Fibroblast of pulmonary artery (primary cell): Measurements from ENCODE around the gene MS4A4E.

Experiments used
- DNase-seq: peaks from one replicate; pipeline ENCODE4 v3.0.0-alpha.2; 2010; ENCODE audit warnings: low read depth
- H3K4me3 ChIP-seq: replicated peaks from 2 replicates; pipeline ENCODE4 v1.5.1; 2011; ENCODE audit warnings: low read depth, mild to moderate bottlenecking, control low read depth, low read length, moderate library complexity
- TF ChIP-seq, protein P1 (sequence below): IDR thresholded peaks from 2 replicates; pipeline ENCODE4 v1.5.1; 2011; ENCODE audit warnings: mild to moderate bottlenecking, control low read depth, low read length, inconsistent platforms; ENCODE audit errors: missing control alignments

Gene MS4A4E

DNA sequence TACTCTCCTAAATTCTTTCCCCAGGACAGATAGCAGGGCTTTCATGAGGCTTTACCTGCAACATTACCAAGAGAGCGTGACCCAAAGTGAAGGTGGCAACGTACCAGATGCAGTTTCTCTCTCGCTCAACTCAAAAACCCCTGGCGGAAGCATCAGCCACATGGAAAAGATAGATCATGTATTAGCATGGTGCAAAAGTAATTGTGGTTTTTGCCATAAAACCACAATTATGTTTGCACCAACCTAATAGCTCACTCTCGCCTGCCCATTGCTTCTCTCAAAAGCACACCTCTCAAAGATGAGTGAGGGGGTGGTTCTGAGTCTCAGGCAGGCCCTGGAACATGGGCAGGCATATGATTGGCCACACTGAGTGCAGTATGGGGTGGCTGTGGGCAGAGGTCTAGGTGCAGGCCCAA is 67.1 kb downstream of the MS4A4E start:
- H3K4me3 ChIP-seq, result no peak overlapping the region
- DNase-seq, result no peak
- TF ChIP-seq, protein P1, sequence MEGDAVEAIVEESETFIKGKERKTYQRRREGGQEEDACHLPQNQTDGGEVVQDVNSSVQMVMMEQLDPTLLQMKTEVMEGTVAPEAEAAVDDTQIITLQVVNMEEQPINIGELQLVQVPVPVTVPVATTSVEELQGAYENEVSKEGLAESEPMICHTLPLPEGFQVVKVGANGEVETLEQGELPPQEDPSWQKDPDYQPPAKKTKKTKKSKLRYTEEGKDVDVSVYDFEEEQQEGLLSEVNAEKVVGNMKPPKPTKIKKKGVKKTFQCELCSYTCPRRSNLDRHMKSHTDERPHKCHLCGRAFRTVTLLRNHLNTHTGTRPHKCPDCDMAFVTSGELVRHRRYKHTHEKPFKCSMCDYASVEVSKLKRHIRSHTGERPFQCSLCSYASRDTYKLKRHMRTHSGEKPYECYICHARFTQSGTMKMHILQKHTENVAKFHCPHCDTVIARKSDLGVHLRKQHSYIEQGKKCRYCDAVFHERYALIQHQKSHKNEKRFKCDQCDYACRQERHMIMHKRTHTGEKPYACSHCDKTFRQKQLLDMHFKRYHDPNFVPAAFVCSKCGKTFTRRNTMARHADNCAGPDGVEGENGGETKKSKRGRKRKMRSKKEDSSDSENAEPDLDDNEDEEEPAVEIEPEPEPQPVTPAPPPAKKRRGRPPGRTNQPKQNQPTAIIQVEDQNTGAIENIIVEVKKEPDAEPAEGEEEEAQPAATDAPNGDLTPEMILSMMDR, result no peak

DNA sequence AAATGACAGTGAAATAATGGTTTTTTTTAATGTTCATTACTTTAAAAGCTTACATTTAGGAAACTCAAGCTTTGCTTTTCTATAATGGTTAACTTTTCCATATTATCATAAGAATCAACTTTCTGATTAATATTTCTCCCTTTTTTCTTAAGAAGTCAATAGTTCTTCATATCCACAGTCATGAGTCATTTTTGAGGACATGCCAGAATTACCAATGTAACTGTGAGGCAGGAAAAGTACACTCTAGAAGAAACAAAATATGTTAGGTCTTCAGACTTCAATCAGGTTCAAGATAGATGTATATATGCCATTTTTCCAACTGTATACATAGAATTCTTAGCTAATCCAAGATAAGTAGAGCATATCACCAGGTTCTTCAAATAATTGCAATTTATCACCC is 70.9 kb downstream of the MS4A4E start:
- H3K4me3 ChIP-seq, result no peak overlapping the region
- DNase-seq, result no peak

DNA sequence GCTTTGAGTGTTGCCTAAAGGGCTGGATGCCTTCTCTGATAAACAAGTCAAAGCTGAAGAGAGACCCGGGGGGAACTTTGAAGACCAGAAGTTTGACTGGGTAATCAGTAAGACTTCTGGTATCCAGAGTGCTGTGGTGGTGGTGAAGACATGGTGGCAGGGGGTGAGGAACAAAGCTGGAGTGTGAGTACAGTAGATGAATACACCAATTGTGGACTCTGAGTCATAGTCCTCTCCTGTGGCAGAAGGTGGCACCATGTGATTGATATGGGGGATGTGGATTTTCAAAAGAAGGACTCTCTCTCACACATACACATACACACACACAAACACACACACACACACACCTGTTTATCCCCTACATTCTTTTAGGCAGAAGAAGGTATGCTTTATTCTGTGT is 72.4 kb downstream of the MS4A4E start:
- TF ChIP-seq, protein P1, result no peak
- no peak for DNase-seq
- no peak overlapping the region for H3K4me3 ChIP-seq

More for the DNA sequence above, 70.9 kb downstream of the MS4A4E start:
- TF ChIP-seq, protein P1, result no peak

DNA sequence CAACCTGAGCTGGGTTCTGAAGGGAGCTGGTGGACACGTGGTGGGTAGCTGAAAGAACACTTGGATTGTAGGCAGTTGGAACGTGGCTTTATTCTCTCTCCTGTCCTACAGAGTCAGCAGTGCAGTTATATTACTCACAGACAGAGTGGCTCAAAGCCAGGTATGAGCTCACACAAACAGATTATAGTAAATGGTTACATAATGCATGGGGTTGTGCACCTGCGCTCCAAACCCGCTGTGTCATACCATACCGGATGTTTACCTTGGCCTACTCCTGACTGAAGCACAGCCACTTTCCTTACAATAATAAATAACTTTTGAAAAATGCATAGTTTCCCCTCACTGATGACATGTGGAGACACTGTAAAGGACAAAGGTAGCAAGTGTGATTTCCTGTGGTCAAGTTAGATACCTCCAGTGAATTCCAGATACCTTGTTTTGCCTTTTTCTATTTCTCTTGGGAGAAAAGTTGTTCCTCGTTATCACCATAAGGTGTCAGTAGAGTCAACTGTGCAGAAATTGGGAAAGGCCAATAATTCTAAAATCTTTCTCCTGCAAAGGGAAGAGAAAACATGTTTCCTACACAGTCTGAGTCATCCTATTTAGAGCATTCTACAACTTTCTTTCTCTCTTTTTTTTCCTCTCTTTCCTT is 73.5 kb downstream of the MS4A4E start:
- peak; percentile 47 for DNase-seq
- no peak overlapping the region for H3K4me3 ChIP-seq
- TF ChIP-seq, protein P1, result peak; percentile 32

- no peak overlapping the region for H3K4me3 ChIP-seq
- no peak for DNase-seq
- TF ChIP-seq, protein P1, result no peak
These were observed 74.6 kb downstream of the MS4A4E start for GRCh38 chr11:60168306-60168705.

GRCh38 chr11:60165951-60166350 is 77.0 kb downstream of the MS4A4E start:
- no peak overlapping the region for H3K4me3 ChIP-seq
- TF ChIP-seq, protein P1, result no peak
- no peak for DNase-seq

- H3K4me3 ChIP-seq, result no peak overlapping the region
- DNase-seq, result no peak
- TF ChIP-seq, protein P1, result no peak
These were observed 77.4 kb downstream of the MS4A4E start for GRCh38 chr11:60165538-60165937.
